Measurements from ENCODE around the gene SRSF9. TPM values are rescaled to one million over a fixed set of nuclear protein-coding genes. Genes with fewer than 3 reads are reported as not detected.

Gene SRSF9
- total and polyA plus RNA-seq, 2 of the 4 experiments (the other 2 are of a cell fraction): 102 to 143 TPM

- H2AFZ ChIP-seq (replicated peaks; ENCODE audit: low read length, poor library complexity): no peak overlapping the region
- no peak overlapping the region for H3K56ac ChIP-seq (ENCODE audit: extremely low read depth, insufficient read depth, low read length)
- no peak overlapping the region for H3K23ac ChIP-seq (ENCODE audit: low read depth, low read length)
- peaks cover 5% of the 10 kb centered on the region for H3K4me1 ChIP-seq (ENCODE audit: control insufficient read depth, insufficient read depth, low read length)
- H3K4me2 ChIP-seq (ENCODE audit: low read depth, low read length): no peak overlapping the region
- DNase-seq (no peak), ATAC-seq (ENCODE audit: low read depth) (no peak)
- WGBS, 2 experiments (ENCODE audit: extremely low coverage in 2 of 2, insufficient read length in 1 of 2): 100% methylated on average over 2 of the region's 4 CpGs; no CpG with 5 or more reads in 1 of the 2 experiments
- no peak overlapping the region for H2AK5ac ChIP-seq (ENCODE audit: low read depth, low read length)
- H3K4me3 ChIP-seq (ENCODE audit: insufficient read depth, low read depth, low read length): no peak overlapping the region
- no peak overlapping the region for H3K9ac ChIP-seq (ENCODE audit: low read depth, low read length)
- peaks cover 17% of the 10 kb centered on the region for H3K36me3 ChIP-seq (ENCODE audit: control insufficient read depth, insufficient read depth, low read length)
- no peak overlapping the region for H2AK9ac ChIP-seq (replicated peaks; ENCODE audit: low read depth, low read length, poor library complexity)
- no TSS peak for BruUV-seq (replicated peaks)
- no peak for TF ChIP-seq MAFK (IDR thresholded peaks at IDR 0.05; ENCODE audit: low read depth, low read length)
- TF ChIP-seq RCOR1 (IDR thresholded peaks at IDR 0.05; ENCODE audit: insufficient replicate concordance, low read length): no peak
- no peak for TF ChIP-seq FOS (IDR thresholded peaks at IDR 0.05; ENCODE audit: low read depth, low read length)
- no peak for TF ChIP-seq RFX5 (IDR thresholded peaks at IDR 0.05; ENCODE audit: low read depth, low read length)
- no peak for TF ChIP-seq RAD21 (IDR thresholded peaks at IDR 0.05; ENCODE audit: low read length)
- no peak for TF ChIP-seq CHD1 (IDR thresholded peaks at IDR 0.05; ENCODE audit: low read depth, low read length)
- TF ChIP-seq CTCF (conservative IDR thresholded peaks at IDR 0.05; ENCODE audit: low read depth, low read length): no peak
- TF ChIP-seq BHLHE40 (IDR thresholded peaks at IDR 0.05; ENCODE audit: low read depth, low read length): no peak
- TF ChIP-seq ELK1 (IDR thresholded peaks at IDR 0.05; ENCODE audit: borderline replicate concordance, low read depth, low read length): no peak
- no peak for TF ChIP-seq SMC3 (IDR thresholded peaks at IDR 0.05; ENCODE audit: low read depth, low read length)
- TF ChIP-seq MAZ (IDR thresholded peaks at IDR 0.05; ENCODE audit: borderline replicate concordance, low read depth, low read length): no peak
- TF ChIP-seq CEBPB (IDR thresholded peaks at IDR 0.05; ENCODE audit: low read depth, low read length): no peak
- TF ChIP-seq NFE2L2 (IDR thresholded peaks at IDR 0.05; ENCODE audit: low read depth, low read length): no peak
- no peak for TF ChIP-seq POLR2A (IDR thresholded peaks at IDR 0.05; ENCODE audit: low read depth, low read length)
- no peaks in the 10 kb centered on the region for H3K9me3 ChIP-seq (ENCODE audit: control insufficient read depth, insufficient read depth, low read length)
- in situ Hi-C loops (cut with MboI; ENCODE audit: low sequenced_read_pairs): loop anchor here (25.0 kb wide), 1 partner anchor 111 kb away; the partner anchor contains the start of gene PLA2G1B
- H3K14ac ChIP-seq (replicated peaks; ENCODE audit: low read depth, low read length): no peak overlapping the region
- POLR2A ChIA-PET (ENCODE audit: unreplicated experiment): no interaction called here
- H4K5ac ChIP-seq (ENCODE audit: low read depth, low read length): no peak overlapping the region
- H4K8ac ChIP-seq (ENCODE audit: low read depth in 2 of 2, low read length in 2 of 2): no peak overlapping the region
- no peaks in the 10 kb centered on the region for H3K9me1 ChIP-seq (ENCODE audit: insufficient read depth, low read length)
- peaks cover 4% of the 10 kb centered on the region; the same call in 1 of the 2 replicates for H4K20me1 ChIP-seq (ENCODE audit: insufficient read depth, low read length)
- no peak overlapping the region for H4K91ac ChIP-seq (ENCODE audit: insufficient read depth, low read depth, low read length)
- CTCF ChIA-PET: interaction anchor here (1.0 kb wide), 1 partner anchor 18 kb away, joined by 4 read pairs; no protein-coding TSS in a partner anchor
- H3K27me3 ChIP-seq (ENCODE audit: control insufficient read depth, insufficient read depth, low read length): no peaks in the 10 kb centered on the region
- peaks cover 21 to 57% of the 10 kb centered on the region in 2 experiments for H3K79me1 ChIP-seq (ENCODE audit: low read depth in 1 of 2, low read length in 2 of 2)
- H3K27ac ChIP-seq (ENCODE audit: insufficient read depth, low read length): no peak overlapping the region
- dilution Hi-C loops (cut with HindIII; ENCODE audit: low sequenced_read_pairs, unreplicated experiment): no loop called here
- intact Hi-C loops (cut with micrococcal nuclease): no loop called here
- no peak overlapping the region for H2BK5ac ChIP-seq (ENCODE audit: low read depth, low read length, poor library complexity, severe bottlenecking)
- no peak overlapping the region for H2BK120ac ChIP-seq (ENCODE audit: low read depth, low read length)
- H3K4ac ChIP-seq (ENCODE audit: low read depth, low read length): no peak overlapping the region
- H2BK15ac ChIP-seq (ENCODE audit: low read depth, low read length): no peak overlapping the region
- H2BK20ac ChIP-seq (ENCODE audit: low read depth, low read length): no peak overlapping the region
- H3K18ac ChIP-seq (ENCODE audit: low read depth, low read length): no peak overlapping the region
These were observed 21.6 kb downstream of the SRSF9 start for GRCh38 chr12:120447992-120448391.
